ENCODE measurements around the gene POMGNT2.

GRCh38 chr3:43148033-43148432 is 42.2 kb upstream of the POMGNT2 start:
- TF ChIP-seq POLR2A (IDR thresholded peaks at IDR 0.05; ENCODE audit: low read length) (no peak), GATA1 (IDR thresholded peaks at IDR 0.05; ENCODE audit: low read depth, low read length) (no peak)

All from erythroblast (primary cell).